Thoracic aorta endothelial cell (primary cell): ENCODE measurements around the gene ZNF385B. TPM values are rescaled to one million over a fixed set of nuclear protein-coding genes. Genes with fewer than 3 reads are reported as not detected.

Experiments
- small RNA-seq: library from RNA; depleted of rRNA; stranded (forward); fragments of <200 nt; gene quantifications from one replicate; pipeline ENCODE3, GENCODE V24; 2012
- total RNA-seq: library from RNA; depleted of rRNA; stranded (reverse); fragments of >200 nt; gene quantifications from 2 replicates; pipeline ENCODE4 v1.2.3, GENCODE V29; 2012

The ZNF385B gene
- not detected in 2 replicates for total RNA-seq

DNA sequence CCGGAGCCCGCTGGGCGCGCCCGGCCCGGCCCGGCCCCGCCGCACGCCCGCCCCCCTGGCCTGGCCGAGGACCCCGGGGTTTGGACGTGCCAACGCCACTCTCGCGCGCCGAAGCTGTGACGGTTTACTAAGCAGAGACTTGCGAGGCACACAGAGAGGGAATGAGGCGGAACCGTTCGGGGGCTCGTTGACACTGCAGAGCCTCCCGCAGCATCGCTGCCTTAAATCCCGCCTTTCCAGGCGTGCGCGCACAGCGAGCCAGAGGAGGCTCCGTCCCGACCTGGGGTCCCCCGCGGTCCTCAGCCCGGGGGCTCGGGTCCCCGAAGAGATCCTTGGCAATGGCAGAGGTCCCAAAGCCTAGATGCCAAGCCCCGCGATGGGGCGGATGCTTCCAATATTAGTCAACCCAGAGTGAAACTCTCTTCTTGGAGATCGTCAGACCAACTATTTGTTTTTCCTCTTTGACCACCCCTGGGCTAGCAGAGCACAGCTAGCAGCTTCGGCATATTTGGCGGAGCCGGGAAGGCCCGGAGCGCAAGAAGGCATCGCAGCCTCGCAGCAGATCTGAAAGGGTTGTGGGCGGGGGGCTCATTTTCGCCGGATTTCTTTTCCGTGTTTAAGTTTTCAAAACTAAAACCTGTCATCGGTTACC, at the start of gene ZNF385B:
TSS of gene ZNF385B (minus strand) at position 197 of the 652 bp plus-strand sequence.

Small RNA genes lying within 50 kb of the gene (small RNA-seq; reads per million reads assigned to genes)
- gene MIR1258 = not detected

Other genes starting within 250 kb of the ZNF385B start
- gene CWC22, start 145.7 kb upstream of the ZNF385B start, total RNA-seq = 25.0 and 26.9 TPM in 2 replicates